HepG2 (cell line): Measurements from ENCODE around the gene GRM2.

Experiments used
- POLR2AphosphoS5 ChIP-seq: IDR thresholded peaks from 2 replicates; pipeline ENCODE4 v1.6.1; 2012; ENCODE audit warnings: low read depth, low read length
- TF ChIP-seq, protein P1 (sequence below): sonication (generic); formaldehyde crosslinking; IDR thresholded peaks from 2 replicates; pipeline ENCODE4 v1.5.0; 2020; ENCODE audit warnings: mild to moderate bottlenecking, missing genetic modification reagents, moderate library complexity

DNA sequence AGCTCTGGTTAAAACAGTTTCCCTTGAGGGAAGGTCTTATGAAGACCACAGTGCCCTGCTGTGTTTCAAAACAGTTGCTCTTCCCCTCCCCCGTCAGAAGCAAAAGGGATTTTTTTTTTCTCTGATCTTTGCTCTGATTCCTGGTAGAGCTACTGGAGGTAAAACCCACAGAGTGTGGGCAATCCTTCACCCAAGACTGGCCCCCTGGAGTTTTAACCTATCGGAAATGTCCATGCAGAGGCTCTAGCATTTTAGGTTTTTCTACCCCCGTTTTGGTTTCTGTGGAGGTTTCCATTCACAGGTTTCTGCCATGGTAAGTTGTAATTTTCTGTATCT, 27.7 kb downstream of the GRM2 start:
- TF ChIP-seq, protein P1, sequence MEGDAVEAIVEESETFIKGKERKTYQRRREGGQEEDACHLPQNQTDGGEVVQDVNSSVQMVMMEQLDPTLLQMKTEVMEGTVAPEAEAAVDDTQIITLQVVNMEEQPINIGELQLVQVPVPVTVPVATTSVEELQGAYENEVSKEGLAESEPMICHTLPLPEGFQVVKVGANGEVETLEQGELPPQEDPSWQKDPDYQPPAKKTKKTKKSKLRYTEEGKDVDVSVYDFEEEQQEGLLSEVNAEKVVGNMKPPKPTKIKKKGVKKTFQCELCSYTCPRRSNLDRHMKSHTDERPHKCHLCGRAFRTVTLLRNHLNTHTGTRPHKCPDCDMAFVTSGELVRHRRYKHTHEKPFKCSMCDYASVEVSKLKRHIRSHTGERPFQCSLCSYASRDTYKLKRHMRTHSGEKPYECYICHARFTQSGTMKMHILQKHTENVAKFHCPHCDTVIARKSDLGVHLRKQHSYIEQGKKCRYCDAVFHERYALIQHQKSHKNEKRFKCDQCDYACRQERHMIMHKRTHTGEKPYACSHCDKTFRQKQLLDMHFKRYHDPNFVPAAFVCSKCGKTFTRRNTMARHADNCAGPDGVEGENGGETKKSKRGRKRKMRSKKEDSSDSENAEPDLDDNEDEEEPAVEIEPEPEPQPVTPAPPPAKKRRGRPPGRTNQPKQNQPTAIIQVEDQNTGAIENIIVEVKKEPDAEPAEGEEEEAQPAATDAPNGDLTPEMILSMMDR (CRISPR knock-in tag) = no peak
- no peak for TF ChIP-seq POLR2AphosphoS5
